Measurements from ENCODE around the gene BORCS6.

Gene BORCS6

DNA sequence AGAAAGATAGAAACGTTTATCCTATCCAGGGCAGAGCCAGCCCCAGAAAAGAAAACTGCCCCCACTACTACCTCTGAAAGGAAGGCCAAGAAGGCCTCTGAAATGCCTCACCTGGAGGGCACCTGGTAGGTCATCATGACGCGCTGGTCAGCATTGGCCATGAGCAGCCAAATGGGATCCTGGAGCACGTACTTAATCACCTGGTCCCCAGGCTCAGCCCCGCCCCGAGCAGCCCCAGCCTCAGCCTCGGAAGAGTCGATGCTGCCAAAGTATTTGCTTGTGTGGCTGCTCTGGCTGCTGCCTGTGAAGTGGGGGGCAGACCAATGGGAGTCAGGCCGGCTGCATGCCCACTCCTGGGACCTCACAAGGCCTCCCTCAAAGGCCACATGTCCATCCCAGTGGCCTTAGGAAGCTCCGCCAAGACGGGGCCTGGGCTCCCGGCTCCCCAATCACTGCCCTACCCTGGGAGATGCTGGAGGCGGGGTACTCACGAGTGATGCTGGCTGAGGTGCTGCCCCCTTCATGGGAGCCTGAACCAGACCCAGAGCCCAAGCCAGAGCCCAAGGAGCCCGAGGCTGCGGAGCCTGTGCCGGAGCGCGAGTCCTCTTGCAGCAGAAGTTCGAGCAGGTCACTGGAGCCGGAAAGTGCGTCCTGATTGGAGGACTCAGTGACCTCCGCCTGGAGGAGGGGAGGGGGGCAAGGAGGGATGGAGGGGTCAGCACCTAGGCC lies 47.7 kb downstream of the BORCS6 start:
- no peak for DNase-seq (ENCODE audit: low read depth)

DNA sequence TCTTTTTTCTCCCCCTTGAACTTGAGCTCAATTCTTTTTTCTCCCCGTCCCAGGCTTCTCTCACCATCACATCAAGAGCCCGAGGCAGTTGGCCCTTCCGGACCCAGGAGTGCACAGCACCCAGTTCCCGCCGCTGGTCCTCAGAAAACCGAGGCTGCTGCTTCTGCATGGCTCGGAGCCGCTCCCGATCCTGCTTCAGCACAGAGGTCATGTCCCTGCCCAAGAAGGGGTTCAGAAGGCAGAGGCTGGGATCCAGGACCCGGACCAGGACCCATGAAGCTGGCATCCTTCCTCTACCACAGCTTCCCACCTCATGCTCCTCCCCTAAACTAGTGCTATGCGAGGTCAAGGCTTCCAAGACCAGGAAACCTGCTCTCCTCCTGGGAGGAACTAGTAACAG lies 48.2 kb downstream of the BORCS6 start:
- no peak for DNase-seq (ENCODE audit: low read depth)

DNA sequence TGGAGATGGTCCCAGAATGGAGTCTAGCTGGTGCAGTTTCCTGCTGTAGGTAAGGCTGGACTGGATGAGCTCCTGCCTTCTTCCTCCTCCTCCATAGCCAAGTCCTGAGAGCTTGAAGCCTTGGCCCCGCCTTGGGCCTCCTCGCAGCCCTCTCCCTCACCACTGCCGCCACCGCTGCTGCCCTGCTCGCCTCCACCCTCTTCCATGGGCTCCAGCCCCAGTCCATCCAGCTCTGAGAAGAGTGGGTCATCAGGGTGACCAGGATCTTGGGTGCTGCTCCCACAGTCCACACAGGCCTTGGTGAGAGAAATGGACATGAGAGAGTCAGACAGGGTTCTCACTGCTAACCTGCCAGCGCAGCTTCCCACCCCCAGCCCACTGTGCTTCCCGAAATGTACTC lies 48.9 kb downstream of the BORCS6 start:
- DNase-seq (ENCODE audit: low read depth): no peak

DNA sequence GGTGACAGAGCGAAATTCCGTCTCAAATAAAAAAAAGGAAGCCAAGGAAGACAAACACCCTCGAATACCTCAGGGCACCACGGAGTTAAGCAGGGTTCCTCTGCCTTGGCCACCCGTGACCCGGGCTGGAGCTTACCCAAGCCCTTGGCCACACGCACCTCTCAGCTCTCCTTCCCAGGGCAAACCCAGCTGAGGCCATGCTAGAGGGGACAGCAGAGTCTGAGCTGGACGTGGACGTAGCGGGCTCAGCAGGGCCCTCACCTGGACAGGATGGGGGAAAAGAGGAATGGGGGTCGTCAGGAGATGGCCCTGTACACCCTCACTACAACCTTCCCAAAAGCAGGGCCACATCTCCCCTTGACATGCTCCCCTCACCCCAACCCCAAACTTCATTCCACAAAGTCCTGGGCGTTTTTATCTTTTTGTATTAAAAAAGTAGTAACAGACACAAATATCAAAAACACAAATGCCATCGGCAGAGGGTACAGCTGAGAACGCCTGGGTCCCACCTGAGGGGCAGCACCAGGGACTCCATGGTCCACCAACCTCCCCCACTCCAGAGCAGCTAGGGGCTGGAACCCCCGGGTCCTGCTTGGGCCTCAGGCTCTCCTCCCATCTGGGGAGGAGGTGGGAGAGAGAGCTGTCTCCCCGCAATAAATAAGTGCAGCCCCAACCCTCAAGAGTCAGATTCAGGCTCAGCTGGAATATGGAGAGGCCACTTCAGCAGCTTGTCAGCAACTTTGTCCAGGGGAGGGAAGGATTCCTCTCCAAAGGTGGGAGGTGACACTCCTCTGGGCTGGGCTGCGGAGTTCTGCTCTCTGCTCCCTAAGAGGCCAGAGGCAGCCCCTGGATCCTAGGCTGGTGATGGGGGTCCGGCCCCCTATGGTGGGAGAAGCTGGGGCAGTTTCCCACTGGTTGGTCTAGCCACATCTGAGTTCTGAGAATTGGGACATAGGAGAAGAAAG lies 49.6 kb downstream of the BORCS6 start:
- DNase-seq (ENCODE audit: low read depth): no peak

DNA sequence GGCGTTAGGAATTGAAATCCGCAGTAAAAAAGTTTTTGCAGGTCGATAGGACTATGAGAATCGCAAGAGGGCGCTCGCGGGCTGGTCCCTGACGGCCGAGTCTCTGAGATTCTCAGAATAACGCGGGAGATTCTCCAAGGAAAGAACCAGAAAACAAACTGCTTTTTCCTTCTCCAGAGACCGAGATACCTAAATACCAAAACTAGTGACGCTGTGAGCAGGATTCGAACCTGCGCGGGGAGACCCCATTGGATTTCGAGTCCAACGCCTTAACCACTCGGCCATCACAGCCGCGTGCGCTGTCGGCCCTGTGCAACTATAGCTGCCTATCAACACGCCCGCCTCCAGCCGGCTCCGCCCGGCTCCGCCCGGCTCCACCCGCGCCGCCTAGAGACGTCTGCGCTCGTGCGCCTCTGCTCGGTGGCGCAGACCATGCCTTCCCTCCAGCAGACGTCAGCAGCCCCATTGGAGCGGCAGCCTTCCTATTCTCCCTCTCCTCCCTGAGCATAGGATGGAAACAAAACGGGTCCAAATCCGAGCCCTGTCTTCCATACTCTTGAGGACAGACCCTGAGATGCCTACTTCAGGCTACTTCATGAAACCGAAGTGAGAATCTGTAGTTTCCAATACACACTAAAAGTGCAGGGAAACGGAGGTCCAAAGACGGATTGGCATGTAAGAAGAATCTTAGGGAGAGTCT lies 51.2 kb downstream of the BORCS6 start:
- peak; percentile 90 for DNase-seq (ENCODE audit: low read depth)

DNA sequence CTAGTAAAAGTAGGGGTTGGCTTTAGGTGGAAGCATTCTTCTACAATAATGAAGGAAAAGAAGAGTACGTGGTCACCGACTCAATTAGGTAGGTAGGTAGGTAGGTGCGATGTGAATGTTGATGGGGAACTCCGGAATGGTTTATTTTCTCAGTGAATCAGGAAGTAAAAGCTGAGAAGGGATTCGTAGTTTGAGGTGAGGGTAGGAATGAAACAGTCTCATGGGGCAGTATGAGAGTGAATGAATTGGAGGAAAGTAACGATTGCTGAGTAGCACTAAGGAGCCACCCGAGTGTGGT lies 51.7 kb downstream of the BORCS6 start:
- DNase-seq (ENCODE audit: low read depth): no peak

Data from T follicular helper cell (primary cell).